ENCODE measurements around the gene PLCH1.

The PLCH1 gene

DNA sequence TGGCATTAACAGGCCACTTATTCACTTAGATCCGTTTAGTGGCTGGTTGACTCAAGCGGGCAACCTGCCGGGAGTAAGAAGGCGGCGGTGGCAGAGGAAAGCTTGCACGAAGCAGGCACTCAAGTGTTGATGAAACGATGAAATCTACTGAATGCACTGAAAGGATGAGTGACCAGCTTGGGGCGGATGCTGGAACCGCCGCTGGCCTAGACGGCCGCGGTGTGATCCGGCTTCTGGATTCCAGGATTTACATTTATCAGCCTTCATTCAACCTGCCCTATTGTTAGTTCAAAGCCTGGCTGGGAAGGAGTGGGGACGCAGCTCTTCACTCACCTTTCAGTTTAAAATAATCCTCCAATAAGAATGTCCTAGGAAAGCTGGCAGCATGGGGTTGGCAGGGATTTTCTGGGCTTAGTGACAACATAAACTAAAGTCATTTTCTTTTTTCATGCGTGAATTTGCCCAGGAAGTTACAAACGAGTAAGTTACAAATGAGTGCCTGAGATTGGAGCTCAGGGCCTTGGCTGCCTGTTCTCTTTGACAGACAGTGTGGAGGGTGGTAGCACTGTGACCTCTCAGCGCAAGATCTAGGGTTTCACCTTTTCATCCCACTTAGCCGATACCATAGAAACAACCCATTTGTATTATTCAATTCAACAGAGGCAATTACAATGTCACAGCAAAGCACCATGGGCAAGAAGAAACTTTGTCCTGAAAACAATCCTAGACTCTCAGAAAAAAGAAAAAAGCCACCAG lies 1.1 kb upstream of the PLCH1 start:
- in situ Hi-C loops (cut with MboI; ENCODE audit: low pct_unique_long_range_greater_than_20kb, low sequenced_read_pairs, unreplicated experiment), result no loop called here
- no peak for TF ChIP-seq CTCF (IDR thresholded peaks at IDR 0.05; ENCODE audit: extremely low read depth, insufficient read depth, missing control alignments)
- no peak for DNase-seq (ENCODE audit: low spot score)

DNA sequence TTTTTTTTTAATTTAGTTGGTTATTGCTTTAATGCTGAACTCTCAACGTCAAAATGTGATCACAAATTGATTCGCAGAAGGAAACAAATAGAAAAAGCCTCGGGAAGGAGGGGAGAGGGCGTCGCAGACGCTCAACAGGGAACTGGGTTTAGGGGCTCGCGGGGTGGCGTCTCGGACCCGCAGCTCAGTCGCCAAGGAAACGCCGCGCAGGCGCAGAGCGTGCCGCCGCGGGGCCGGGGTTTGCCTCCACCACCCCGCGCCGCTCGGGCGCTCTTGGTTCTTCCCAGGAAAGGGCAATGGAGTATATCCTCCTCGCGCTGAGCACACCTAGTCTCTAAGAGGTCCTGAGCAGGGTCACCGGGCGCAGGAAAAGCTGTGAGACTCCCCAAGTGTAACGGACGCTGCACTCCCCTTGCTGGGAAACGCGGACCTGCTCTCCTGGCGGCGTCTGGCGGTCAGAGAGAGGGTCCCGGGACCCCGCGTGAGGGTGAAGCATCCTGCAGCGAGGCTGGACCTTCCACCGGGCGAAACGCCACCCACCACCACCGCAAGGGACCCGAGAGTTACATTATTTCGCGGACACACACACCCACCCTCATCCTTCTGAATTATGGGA lies 753 bp downstream of the PLCH1 start:
- peak; percentile 66 for DNase-seq (ENCODE audit: low spot score)
- no peak for TF ChIP-seq CTCF (IDR thresholded peaks at IDR 0.05; ENCODE audit: extremely low read depth, insufficient read depth, missing control alignments)
- in situ Hi-C loops (cut with MboI; ENCODE audit: low pct_unique_long_range_greater_than_20kb, low sequenced_read_pairs, unreplicated experiment), result no loop called here

- DNase-seq (ENCODE audit: low spot score), result no peak
- TF ChIP-seq CTCF (IDR thresholded peaks at IDR 0.05; ENCODE audit: extremely low read depth, insufficient read depth, missing control alignments), result no peak
- in situ Hi-C loops (cut with MboI; ENCODE audit: low pct_unique_long_range_greater_than_20kb, low sequenced_read_pairs, unreplicated experiment), result no loop called here
These were observed 1.3 kb downstream of the PLCH1 start for GRCh38 chr3:155743606-155744005.

- DNase-seq (ENCODE audit: low spot score), result no peak
- in situ Hi-C loops (cut with MboI; ENCODE audit: low pct_unique_long_range_greater_than_20kb, low sequenced_read_pairs, unreplicated experiment), result no loop called here
- no peak for TF ChIP-seq CTCF (IDR thresholded peaks at IDR 0.05; ENCODE audit: extremely low read depth, insufficient read depth, missing control alignments)
These were observed 2.4 kb downstream of the PLCH1 start for GRCh38 chr3:155742349-155742965.

GRCh38 chr3:155741603-155742002 lies 3.3 kb downstream of the PLCH1 start:
- TF ChIP-seq CTCF (IDR thresholded peaks at IDR 0.05; ENCODE audit: extremely low read depth, insufficient read depth, missing control alignments), result no peak
- no peak for DNase-seq (ENCODE audit: low spot score)
- in situ Hi-C loops (cut with MboI; ENCODE audit: low pct_unique_long_range_greater_than_20kb, low sequenced_read_pairs, unreplicated experiment), result no loop called here

GRCh38 chr3:155741101-155741500 lies 3.8 kb downstream of the PLCH1 start:
- TF ChIP-seq CTCF (IDR thresholded peaks at IDR 0.05; ENCODE audit: extremely low read depth, insufficient read depth, missing control alignments), result no peak
- in situ Hi-C loops (cut with MboI; ENCODE audit: low pct_unique_long_range_greater_than_20kb, low sequenced_read_pairs, unreplicated experiment), result no loop called here
- DNase-seq (ENCODE audit: low spot score), result no peak

Data from GM13977 (cell line).